Stimulated activated CD8-positive, alpha-beta memory T cell treated with anti-CD3 and anti-CD28 coated beads, Interleukin-15, amount 100 ng/mL, for 24 hours (primary cell): Measurements from ENCODE around the gene PLPPR5.
"Not testable (repeated sequence)": the region's sequence is repeated elsewhere in the genome, so short reads cannot be mapped to it uniquely, and the experiment has no call there.

Experiments used
- DNase-seq: peaks from one replicate; pipeline ENCODE4 v3.0.0-alpha.2; 2020; ENCODE audit warnings: low read depth

The PLPPR5 gene

DNA sequence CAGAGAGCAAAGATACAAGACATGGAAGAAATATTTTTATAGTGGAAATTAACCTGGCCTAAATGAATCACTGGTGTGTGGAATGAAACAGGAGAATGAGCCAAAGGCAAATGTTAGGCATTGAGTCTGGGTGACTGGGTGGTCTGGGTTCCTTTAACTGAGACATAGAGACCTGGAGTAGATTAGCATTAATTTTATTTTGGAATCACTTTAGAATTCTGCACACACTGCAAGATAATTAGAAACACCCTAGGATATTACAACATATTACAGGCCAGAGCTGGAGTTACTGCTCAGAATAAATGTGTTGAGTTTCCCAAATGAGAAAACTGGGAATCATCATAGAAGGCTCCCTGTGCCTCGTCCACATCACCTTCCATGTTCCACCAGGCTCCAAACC is 85.5 kb downstream of the PLPPR5 start:
- DNase-seq, result no peak

DNA sequence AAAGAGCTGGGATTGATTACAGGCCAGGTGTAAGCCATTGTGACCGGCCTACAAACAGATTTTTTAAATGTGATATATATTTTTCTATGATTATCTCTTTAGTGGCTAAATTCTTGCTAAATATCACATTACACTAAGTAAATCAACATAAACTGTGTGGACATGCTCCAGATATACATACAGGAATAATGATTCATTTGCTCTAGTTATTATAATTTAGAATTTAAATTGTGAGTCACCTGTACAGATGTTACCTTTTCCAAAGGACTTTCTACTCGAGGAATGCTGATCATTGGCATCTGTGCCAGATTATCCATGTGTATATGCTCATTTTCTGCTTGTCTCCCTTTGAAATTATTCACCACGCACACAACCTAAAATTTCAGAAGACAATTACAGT is 90.1 kb downstream of the PLPPR5 start:
- DNase-seq, result no peak

DNA sequence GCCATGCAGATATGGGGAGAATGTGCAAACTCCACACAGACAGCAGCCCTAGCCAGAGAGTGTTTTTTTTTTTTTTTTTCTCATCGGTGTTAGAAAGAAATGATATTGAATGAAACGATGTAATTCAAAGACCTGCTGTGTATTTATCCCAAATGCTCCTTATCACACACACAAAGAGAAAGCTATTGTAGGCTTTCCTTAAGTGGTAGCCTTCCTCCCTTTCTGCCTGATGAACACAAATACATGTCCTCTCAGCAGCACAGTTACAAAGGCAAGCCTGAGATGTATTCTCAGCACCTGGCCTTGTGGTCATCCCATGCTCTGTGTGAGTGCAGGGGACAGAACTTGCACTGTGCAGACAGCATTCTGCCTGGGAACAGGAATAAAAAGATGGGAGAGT is 93.8 kb downstream of the PLPPR5 start:
- no peak for DNase-seq

GRCh38 chr1:98908980-98909379 is 95.7 kb downstream of the PLPPR5 start:
- DNase-seq, result no peak

- DNase-seq, result no peak
These were observed 97.9 kb downstream of the PLPPR5 start for GRCh38 chr1:98906809-98907208.

DNA sequence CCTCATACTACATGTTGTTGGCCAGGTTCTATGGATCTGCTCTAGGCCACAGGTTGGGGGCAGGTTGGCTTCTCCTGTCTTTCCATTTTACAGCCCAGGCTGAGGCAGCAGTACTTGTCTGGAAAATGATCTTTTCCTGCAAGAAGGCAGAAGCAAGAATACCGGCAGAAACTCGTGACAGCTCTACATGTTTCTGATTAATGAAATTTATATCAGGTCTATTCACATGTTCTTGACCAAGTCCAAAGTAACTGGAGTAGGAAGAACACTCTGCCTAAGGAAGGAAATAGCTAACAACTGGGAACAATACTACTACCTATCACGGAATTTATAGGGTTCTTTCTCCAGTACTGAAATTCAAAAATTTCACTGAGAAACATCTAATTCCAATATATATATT is 98.3 kb downstream of the PLPPR5 start:
- DNase-seq, result no peak

GRCh38 chr1:98904684-98905083 is 100.0 kb downstream of the PLPPR5 start:
- DNase-seq, result no peak

GRCh38 chr1:98903726-98904125 is 100.9 kb downstream of the PLPPR5 start:
- no peak for DNase-seq

- no peak for DNase-seq
These were observed 101.4 kb downstream of the PLPPR5 start for GRCh38 chr1:98903261-98903660.

- no peak for DNase-seq
These were observed 105.7 kb downstream of the PLPPR5 start for GRCh38 chr1:98898940-98899339.

GRCh38 chr1:98897479-98897878 is 107.2 kb downstream of the PLPPR5 start:
- no peak for DNase-seq

GRCh38 chr1:98896711-98897445 is 107.8 kb downstream of the PLPPR5 start:
- no peak for DNase-seq

DNA sequence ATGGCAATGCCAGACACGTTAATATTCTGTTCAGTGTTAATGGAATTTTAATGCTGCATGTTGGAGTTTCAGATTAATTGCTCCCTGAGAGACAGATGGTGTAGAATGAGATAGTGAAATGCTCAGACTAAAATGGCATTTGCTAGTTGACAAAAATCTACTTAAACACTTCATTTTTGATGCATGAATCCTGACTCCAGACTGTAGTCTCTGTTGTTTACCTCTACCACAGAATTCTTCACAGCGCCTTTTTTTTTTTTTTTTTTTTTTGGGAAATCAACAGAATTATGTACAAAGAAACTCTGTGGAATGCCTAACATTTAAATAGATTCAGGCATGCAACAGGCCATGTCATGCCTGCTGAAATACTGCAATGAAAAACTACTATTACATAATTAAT is 111.3 kb downstream of the PLPPR5 start:
- no peak for DNase-seq

- no peak for DNase-seq
These were observed 115.8 kb downstream of the PLPPR5 start for GRCh38 chr1:98888869-98889268.

- DNase-seq, result no peak
These were observed 117.2 kb downstream of the PLPPR5 start for GRCh38 chr1:98887507-98887906.

GRCh38 chr1:98884864-98885263 is 119.8 kb downstream of the PLPPR5 start:
- no peak for DNase-seq

DNA sequence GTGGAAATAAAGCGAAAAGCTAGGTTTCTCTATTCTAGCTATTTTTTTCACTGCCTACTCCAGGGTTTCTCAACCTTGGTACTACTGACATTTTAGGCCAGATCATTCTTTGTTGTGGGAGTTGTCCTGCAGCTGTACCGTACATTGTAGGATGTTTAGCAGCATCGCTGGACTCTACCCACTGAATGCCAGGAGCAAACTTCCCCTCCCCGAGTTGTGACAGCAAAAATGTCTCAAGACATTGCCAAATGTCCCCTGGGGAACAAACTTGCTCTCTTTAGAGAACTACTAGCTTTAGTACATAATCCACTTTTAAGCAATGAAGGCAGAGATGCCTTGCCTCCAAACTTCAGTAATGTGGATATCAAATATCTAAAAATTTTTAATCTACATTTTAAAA is 122.8 kb downstream of the PLPPR5 start:
- no peak for DNase-seq

GRCh38 chr1:98881234-98881633 is 123.4 kb downstream of the PLPPR5 start:
- DNase-seq, result not testable (repeated sequence)

- DNase-seq, result no peak
These were observed 129.8 kb downstream of the PLPPR5 start for GRCh38 chr1:98874828-98875227.

DNA sequence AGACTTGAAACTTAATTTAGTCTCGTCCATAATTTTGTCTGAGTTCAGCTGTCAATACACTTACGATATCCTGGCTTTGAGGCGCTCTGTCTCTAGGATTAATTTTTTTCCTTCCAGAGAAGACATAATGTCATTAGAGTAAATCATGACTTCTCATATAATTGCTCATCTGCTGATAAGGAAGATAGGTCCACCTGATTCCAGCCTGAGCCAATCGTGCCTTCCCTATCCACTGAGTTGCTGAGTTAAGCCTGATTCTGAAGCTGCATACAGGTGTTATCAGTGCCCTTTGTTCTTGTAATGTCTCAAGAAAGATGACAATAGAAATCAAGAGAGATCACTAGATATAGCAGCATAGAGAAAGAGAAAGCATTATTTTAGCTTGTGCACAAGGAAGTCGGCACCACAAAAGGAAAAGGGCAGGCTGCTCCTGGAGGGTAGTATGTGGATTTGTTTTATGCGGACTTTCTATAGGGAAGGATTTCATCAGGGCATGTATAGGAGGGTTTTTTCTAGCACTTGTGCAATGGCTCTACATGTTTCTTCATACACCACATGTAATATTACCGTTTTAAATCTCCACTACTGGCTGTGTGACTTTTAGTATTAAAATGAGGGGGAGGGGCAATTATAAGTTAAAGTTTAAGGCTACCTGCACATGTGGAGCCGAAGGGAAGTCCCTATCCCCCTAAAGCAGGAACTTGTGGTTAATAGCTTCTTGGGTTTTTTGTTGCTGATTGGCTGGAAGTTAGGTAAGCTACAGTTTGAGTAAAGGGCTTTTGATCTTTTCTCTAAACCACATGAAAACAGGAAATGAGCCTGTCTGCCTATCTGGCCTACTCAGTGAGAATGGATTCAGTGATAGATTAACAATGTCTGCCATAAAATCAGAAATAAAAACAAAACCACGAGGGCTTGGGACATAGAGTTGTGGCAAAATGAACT is 133.4 kb downstream of the PLPPR5 start:
- no peak for DNase-seq

DNA sequence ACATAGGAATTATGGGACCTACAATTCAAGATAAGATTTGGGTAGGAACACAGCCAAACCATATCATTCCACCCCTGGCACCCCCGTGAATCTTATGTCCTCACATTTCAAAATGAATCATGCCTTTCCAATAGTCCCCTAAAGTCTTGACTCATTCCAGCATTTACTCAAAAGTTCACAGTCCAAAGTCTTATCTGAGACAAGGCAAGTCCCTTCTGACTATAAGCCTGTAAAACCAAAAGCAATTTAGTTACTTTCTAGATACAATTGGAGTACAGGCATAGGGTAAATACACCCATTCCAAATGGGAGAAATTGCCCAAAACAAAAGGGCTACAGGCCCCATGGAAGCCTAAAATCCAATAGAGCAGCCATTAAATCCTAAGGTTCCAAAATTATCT is 138.9 kb downstream of the PLPPR5 start:
- DNase-seq, result no peak

GRCh38 chr1:98860329-98860728 is 144.3 kb downstream of the PLPPR5 start:
- no peak for DNase-seq

DNA sequence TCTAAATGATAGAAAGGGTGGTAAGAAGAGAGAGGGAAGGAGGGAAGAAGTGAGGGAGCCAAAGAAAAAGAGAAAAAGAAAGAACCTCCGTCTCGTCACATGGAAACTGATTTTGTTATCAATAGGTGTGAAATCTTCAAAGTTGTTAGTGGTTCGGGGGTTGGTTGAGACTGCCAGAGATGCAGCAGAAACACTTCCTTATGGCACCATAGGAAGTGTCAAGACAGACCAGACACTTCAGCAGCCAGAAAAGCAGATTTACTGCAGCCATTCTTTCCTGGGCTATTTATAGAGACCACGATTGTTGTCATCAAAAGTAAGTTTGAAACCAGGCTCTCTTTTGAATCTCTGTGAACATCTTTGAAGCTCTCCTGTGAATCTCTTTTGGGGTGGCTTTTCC is 150.5 kb downstream of the PLPPR5 start:
- no peak for DNase-seq
